ENCODE results near the gene FERMT3. TPM values are rescaled to one million over a fixed set of nuclear protein-coding genes. Genes with fewer than 3 reads are reported as not detected.

FERMT3 gene
- total and polyA plus RNA-seq, 2 of the 13 experiments (the other 11 are each of a cell fraction or from before 2014, with no cell fraction given) = 0.29 TPM; not detected in 1

GRCh38 chr11:64211181-64211872 lies 4.8 kb downstream of the FERMT3 start:
- Histone ChIP-seq H3K79me2 (ENCODE audit: insufficient read depth, low read length) (no peaks in the 10 kb centered on the region), H3K36me3 (replicated peaks in 1 of 2; ENCODE audit: control insufficient read depth in 1 of 2, insufficient read depth in 2 of 2, low read length in 2 of 2) (peaks cover 0 to 3% of the 10 kb centered on the region in 2 experiments; a peak in 2 of 5 replicates), H3K9ac (ENCODE audit: insufficient read depth, low read depth, low read length) (no peak overlapping the region), H3K4me1 (ENCODE audit: insufficient read depth, low read length) (peaks cover 17% of the 10 kb centered on the region), H4K20me1 (ENCODE audit: insufficient read depth, low read length) (no peaks in the 10 kb centered on the region), H3K4me2 (ENCODE audit: low read depth, low read length) (no peak overlapping the region), H3K27ac (ENCODE audit: extremely low read length, insufficient read depth, low read length) (no peak overlapping the region), H3K27me3 (ENCODE audit: control insufficient read depth in 1 of 2, insufficient read depth in 2 of 2, low read length in 2 of 2) (peaks cover 0 to 1% of the 10 kb centered on the region in 2 experiments; a peak in 1 of 5 replicates), H2AFZ (ENCODE audit: low read length) (no peak overlapping the region), H3K4me3 (replicated peaks in 1 of 3; ENCODE audit: insufficient read depth in 1 of 3, low read depth in 2 of 3, low read length in 3 of 3) (no peak overlapping the region), H3K9me3 (ENCODE audit: low read length) (no peaks in the 10 kb centered on the region)
- intact Hi-C loops (cut with micrococcal nuclease; ENCODE audit: unreplicated experiment) = no loop called here
- FAIRE-seq (no peak), ATAC-seq (no peak), DNase-seq (ENCODE audit: low spot score) (no peak)
- no peak for TF ChIP-seq TIGD3 (CRISPR knock-in tag; IDR thresholded peaks at IDR 0.05; ENCODE audit: borderline replicate concordance)
- no peak for TF ChIP-seq ZNF18 (CRISPR knock-in tag; IDR thresholded peaks at IDR 0.05; ENCODE audit: insufficient replicate concordance)
- no peak for TF ChIP-seq ZNF34 (CRISPR knock-in tag; IDR thresholded peaks at IDR 0.05; ENCODE audit: borderline replicate concordance)
- no peak for TF ChIP-seq MEIS1 (CRISPR knock-in tag; IDR thresholded peaks at IDR 0.05; ENCODE audit: borderline replicate concordance)
- in situ Hi-C loops (cut with HindIII; ENCODE audit: extremely low pct_ligation_motif_present, low pct_unique_long_range_greater_than_20kb) = no loop called here
- 82% methylated on average over 22 of the region's 30 CpGs for WGBS (ENCODE audit: low lambda C conversion rate)
- POLR2A ChIA-PET = interaction anchor here (1.6 to 1.7 kb wide), 2 partner anchors 15 to 25 kb away, joined by 3 to 4 read pairs; partner anchors contain the start of genes NUDT22, STIP1 and TRPT1
- no TSS peak for BruUV-seq (replicated peaks)
- CTCF ChIA-PET (ENCODE audit: low intra/inter-chr PET ratio, low total read pairs) = no interaction called here
